Ecto neural progenitor cell (in vitro differentiated cells): Measurements from ENCODE around the gene VEGFB.

Experiments used
- DNase-seq: peaks from one replicate; pipeline ENCODE4 v3.0.0-alpha.2; 2018; ENCODE audit warnings: low spot score

The VEGFB gene

DNA sequence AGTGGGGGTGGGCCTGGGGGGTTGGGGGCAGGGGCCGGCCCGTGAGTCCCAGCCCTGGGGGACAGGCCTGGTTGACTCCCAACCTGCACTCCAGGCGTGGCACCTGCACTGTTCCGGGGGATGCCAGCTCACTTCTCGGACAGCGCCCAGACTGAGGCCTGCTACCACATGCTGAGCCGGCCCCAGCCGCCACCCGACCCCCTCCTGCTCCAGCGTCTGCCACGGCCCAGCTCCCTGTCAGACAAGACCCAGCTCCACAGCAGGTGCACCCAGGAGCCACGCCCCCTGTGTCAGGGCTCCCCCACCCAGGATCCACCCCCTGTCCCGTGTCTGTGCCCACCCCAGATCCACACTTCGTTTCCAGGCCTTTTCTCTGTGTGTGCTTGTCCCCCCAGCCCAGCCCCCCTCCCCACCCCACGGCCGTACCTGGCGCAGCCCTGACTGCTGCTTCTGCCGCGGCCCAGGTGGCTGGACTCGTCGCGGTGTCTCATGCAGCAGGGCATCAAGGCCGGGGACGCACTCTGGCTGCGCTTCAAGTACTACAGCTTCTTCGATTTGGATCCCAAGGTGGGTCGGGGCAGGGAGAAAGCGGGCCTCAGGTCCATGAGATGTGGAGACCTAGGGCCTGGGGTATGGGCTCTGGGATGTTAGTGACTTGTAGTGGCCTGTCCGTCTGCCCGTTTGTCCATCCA is 23.1 kb upstream of the VEGFB start:
- no peak for DNase-seq

- no peak for DNase-seq
These were observed 17.5 kb upstream of the VEGFB start for GRCh38 chr11:64216879-64217278.

DNA sequence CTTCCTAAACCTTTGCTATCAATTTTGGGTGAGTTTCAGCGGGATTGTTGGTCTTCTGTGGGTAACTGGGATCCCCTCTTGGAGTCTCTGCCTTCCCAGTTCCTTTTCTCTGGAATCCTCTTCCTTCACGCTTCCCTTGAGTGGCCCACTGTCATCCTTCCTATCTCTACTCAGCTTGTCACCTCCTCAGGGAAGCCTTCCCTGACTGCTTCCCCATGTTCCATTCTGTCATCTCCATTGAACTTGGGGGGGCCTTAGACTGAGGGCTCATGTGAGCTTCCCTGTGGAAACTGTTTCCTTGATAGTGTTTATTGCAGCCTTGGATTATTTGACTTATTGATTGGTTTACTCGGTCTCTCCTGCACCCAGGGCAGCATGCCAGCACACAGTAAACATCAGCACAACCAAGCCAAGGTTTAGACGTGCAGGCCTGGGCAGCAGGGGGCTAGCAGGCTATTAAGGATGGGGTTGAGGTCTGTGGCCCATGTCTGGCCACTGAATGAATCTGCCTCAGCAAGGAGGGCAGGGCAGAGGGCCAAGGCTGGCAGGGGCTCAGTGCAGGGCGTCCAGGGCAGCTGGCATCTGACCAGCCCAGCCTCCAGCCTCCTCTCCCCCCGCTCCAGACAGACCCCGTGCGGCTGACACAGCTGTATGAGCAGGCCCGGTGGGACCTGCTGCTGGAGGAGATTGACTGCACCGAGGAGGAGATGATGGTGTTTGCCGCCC is 15.6 kb upstream of the VEGFB start:
- DNase-seq = no peak

DNA sequence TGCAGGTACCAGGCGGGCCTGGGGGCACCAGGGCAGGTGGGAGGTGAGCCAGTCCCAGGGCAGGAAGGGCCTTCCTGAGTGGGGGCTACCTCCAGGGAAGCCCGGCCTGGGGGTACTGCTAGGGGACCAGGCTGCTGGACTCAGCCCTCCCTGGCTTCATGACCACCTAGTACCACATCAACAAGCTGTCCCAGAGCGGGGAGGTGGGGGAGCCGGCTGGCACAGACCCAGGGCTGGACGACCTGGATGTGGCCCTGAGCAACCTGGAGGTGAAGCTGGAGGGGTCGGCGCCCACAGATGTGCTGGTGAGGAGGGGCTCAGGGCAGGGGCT is 15.1 kb upstream of the VEGFB start:
- DNase-seq = no peak

GRCh38 chr11:64219755-64220154 is 14.6 kb upstream of the VEGFB start:
- DNase-seq = no peak

DNA sequence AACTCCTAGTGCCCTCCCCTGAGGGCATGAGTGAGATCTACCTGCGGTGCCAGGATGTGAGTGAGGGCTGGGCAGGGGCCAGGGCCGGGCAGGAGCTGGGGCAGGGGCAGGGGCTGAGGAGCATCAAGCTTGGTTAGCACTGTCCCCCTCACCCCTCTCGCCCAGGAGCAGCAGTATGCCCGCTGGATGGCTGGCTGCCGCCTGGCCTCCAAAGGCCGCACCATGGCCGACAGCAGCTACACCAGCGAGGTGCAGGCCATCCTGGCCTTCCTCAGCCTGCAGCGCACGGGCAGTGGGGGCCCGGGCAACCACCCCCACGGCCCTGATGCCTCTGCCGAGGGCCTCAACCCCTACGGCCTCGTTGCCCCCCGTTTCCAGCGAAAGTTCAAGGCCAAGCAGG is 14.1 kb upstream of the VEGFB start:
- DNase-seq = no peak

GRCh38 chr11:64220798-64221197 is 13.6 kb upstream of the VEGFB start:
- no peak for DNase-seq

GRCh38 chr11:64222651-64223000 is 11.8 kb upstream of the VEGFB start:
- DNase-seq = no peak

DNA sequence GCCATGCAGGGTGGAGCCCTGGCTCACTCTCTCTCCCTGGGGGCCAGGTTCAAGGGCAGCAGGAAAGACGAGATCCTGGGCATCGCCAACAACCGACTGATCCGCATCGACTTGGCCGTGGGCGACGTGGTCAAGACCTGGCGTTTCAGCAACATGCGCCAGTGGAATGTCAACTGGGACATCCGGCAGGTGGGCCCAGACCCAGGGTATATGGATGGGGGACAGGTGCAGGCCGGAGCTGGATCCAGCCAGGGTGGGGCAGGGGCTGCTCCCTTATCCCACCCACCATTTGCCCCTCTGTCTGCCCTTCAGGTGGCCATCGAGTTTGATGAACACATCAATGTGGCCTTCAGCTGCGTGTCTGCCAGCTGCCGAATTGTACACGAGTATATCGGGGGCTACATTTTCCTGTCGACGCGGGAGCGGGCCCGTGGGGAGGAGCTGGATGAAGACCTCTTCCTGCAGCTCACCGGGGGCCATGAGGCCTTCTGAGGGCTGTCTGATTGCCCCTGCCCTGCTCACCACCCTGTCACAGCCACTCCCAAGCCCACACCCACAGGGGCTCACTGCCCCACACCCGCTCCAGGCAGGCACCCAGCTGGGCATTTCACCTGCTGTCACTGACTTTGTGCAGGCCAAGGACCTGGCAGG is 11.3 kb upstream of the VEGFB start:
- no peak for DNase-seq

- DNase-seq = no peak
These were observed 10.1 kb upstream of the VEGFB start for GRCh38 chr11:64224151-64224890.

GRCh38 chr11:64224891-64225607 is 9.3 kb upstream of the VEGFB start:
- DNase-seq = no peak

DNA sequence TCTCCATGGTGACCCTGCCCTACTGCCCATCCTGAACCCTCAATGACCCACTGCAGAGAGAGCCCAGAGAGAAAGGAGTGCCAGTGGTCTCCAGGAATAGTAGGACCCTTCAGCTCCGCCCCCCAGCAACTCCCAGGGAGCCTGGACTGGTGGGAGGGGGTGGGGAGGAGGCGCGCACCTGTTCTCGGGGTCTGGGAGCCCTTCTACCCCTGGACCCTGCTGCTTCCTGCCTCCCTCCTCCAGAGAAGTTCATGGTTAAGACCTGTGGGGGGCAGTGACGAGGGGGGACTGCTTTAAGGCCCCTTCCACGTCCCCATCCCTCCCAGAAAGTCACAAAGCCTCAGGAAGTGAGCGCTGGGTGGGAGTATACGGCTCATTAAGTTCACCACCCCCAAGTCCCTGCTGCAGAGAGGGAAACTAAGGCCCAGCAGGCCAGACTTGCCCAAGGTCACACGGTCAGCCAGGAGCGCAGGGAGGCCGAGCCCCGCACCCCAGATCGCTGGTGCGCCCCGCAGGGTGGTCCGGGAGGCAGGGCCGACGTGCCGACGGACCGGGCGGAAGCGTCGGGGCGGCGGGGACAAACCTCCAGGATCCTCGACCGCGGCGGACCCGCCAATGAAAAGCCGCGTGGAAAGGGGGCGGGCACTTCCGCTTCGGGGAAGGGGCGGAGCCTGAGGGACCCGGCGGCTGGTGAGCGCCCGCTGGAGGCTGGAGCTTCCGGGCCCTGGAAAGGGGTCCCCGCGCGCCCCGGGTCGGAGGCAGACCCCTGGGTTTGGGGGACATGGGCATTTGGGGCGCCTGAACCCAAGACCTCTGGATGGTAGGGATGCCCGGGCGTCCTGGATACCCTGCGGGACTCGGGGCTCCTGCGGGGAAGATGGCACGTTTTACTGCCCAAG is 8.5 kb upstream of the VEGFB start, which contains the start of the genes NUDT22 and TRPT1:
TSS of gene NUDT22 (plus strand) at position 667 of the 899 bp plus-strand sequence. CDS start 379 bp downstream, outside the sequence.
TSS of gene TRPT1 (minus strand) at position 579 of the 899 bp plus-strand sequence. CDS start at position 253, 326 bp downstream.
- DNase-seq = peak; percentile 94

- DNase-seq = no peak
These were observed 7.8 kb upstream of the VEGFB start for GRCh38 chr11:64226507-64227051.

GRCh38 chr11:64227405-64227956 is 6.9 kb upstream of the VEGFB start:
- no peak for DNase-seq

GRCh38 chr11:64229090-64229743 is 5.2 kb upstream of the VEGFB start:
- DNase-seq = no peak

GRCh38 chr11:64229744-64230170 is 4.6 kb upstream of the VEGFB start:
- DNase-seq = no peak

GRCh38 chr11:64230171-64230984 is 4.0 kb upstream of the VEGFB start, which contains the start of gene DNAJC4:
Gene DNAJC4, plus strand, starts transcription at chr11:64230548. Its CDS starts 307 bp downstream, at chr11:64230855.
- peak; percentile 94 for DNase-seq

- DNase-seq = no peak
These were observed 3.4 kb upstream of the VEGFB start for GRCh38 chr11:64230985-64231365.

DNA sequence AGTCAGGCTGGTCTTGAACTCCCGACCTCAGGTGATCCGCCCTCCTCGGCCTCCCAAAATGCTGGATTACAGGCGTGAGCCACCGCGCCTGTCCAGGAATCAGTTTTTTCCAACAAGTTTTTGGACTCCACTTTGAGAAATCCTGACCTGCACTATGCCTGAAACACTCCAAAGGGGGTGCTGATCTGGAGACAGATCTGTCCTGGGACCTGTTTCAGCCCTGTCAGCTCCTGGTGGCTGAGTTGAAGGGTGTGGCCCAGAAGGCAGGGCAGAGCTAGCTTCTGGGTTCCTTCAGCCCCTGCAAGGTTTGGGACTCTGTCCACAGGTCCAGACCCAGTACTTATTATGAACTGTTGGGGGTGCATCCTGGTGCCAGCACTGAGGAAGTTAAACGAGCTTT is 2.8 kb upstream of the VEGFB start:
- no peak for DNase-seq
